GM23338 (cell line): ENCODE data around the gene UBN1. TPM values are rescaled to one million over a fixed set of nuclear protein-coding genes. Genes with fewer than 3 reads are reported as not detected.

Experiments
- ATAC-seq: fragments of 200-7000 bp; cut with Tn5 transposase; 3 replicates; pipeline ENCODE4 v1.9.1; 2020
- DNase-seq: peaks from one replicate; pipeline ENCODE4 v3.0.0-alpha.2; 2015; ENCODE audit warnings: low spot score
- H2AFZ ChIP-seq: fragments of 200-600 bp; sonication (generic); 2 replicates; pipeline ENCODE4 v1.8.0; 2016; ENCODE audit warnings: antibody characterized with exemption, mild to moderate bottlenecking, moderate library complexity
- H3F3A ChIP-seq: fragments of 200-600 bp; sonication (generic); replicated peaks from 2 replicates; pipeline ENCODE4 v1.8.0; 2017; ENCODE audit warnings: antibody characterized with exemption, mixed run types, low read depth
- H3K27ac ChIP-seq: fragments of 200-600 bp; sonication (generic); 2 replicates; pipeline ENCODE4 v1.6.1; 2016; ENCODE audit warnings: low read depth
- H3K27me3 ChIP-seq: fragments of 200-600 bp; sonication (generic); 2 replicates; pipeline ENCODE4 v1.8.0; 2016; ENCODE audit warnings: mild to moderate bottlenecking, mixed run types, moderate library complexity; ENCODE audit not compliant: insufficient read depth
- H3K36me3 ChIP-seq: fragments of 200-600 bp; sonication (generic); 2 replicates; pipeline ENCODE4 v1.8.0; 2016; ENCODE audit warnings: mild to moderate bottlenecking; ENCODE audit not compliant: insufficient read depth
- H3K4me1 ChIP-seq: fragments of 200-600 bp; sonication (generic); 2 replicates; pipeline ENCODE4 v1.8.0; 2016; ENCODE audit warnings: mild to moderate bottlenecking, moderate library complexity; ENCODE audit not compliant: insufficient read depth
- H3K4me2 ChIP-seq: fragments of 200-600 bp; sonication (generic); 2 replicates; pipeline ENCODE4 v1.7.1; 2017; ENCODE audit warnings: mixed run types
- H3K4me3 ChIP-seq: fragments of 200-600 bp; sonication (generic); 2 replicates; pipeline ENCODE4 v1.6.1; 2016; ENCODE audit warnings: mixed run types
- H3K79me2 ChIP-seq: fragments of 200-600 bp; sonication (generic); replicated peaks from 2 replicates; pipeline ENCODE4 v1.8.0; 2017; ENCODE audit warnings: mild to moderate bottlenecking; ENCODE audit not compliant: insufficient read depth
- H3K9me2 ChIP-seq: fragments of 200-600 bp; sonication (generic); 2 replicates; pipeline ENCODE4 v1.8.0; 2017; ENCODE audit not compliant: insufficient read depth
- H4K20me1 ChIP-seq: fragments of 200-600 bp; sonication (generic); replicated peaks from 2 replicates; pipeline ENCODE4 v1.8.0; 2017; ENCODE audit warnings: mild to moderate bottlenecking; ENCODE audit not compliant: insufficient read depth
- H3K27ac Mint-ChIP-seq: 2 replicates; pipeline ENCODE4 v1.8.0; 2020; ENCODE audit warnings: inconsistent platforms, mild to moderate bottlenecking, moderate library complexity, mixed read lengths
- H3K27me3 Mint-ChIP-seq: 3 replicates; pipeline ENCODE4 v1.8.0; 2022; ENCODE audit warnings: low read depth, mild to moderate bottlenecking, moderate library complexity, mixed read lengths, inconsistent platforms; ENCODE audit not compliant: insufficient read depth, poor library complexity
- H3K36me3 Mint-ChIP-seq: 3 replicates; pipeline ENCODE4 v1.8.0; 2021; ENCODE audit warnings: low read depth, mild to moderate bottlenecking, inconsistent platforms, moderate library complexity, mixed read lengths
- H3K4me1 Mint-ChIP-seq: 3 replicates; pipeline ENCODE4 v1.8.0; 2020; ENCODE audit warnings: mild to moderate bottlenecking, inconsistent platforms, mixed read lengths
- H3K4me3 Mint-ChIP-seq: 3 replicates; pipeline ENCODE4 v1.8.0; 2021; ENCODE audit warnings: moderate library complexity, mild to moderate bottlenecking, inconsistent platforms, mixed read lengths
- H3K9me3 Mint-ChIP-seq: 3 replicates; pipeline ENCODE4 v1.8.0; 2020; ENCODE audit warnings: moderate library complexity, mild to moderate bottlenecking, inconsistent platforms, mixed read lengths
- CREB1 ChIP-seq: fragments of 250-450 bp; sonication (Bioruptor Pico); IDR thresholded peaks from 2 replicates; pipeline ENCODE4 v1.5.0; 2020; ENCODE audit warnings: low read depth, mild to moderate bottlenecking, moderate library complexity
- CTCF ChIP-seq, 2 experiments: fragments of 200-600 bp in 1 of 2; sonication (generic) in 1 of 2; conservative IDR thresholded peaks; 2 replicates each; pipeline versions ENCODE4 v1.5.1 to v1.6.1; 2016 to 2017; ENCODE audit warnings: antibody characterized with exemption in 2 of 2, low read depth in 2 of 2, mild to moderate bottlenecking in 2 of 2, moderate library complexity in 1 of 2
- NANOG ChIP-seq: IDR thresholded peaks from 2 replicates; pipeline ENCODE4 v1.6.1; 2016; ENCODE audit warnings: antibody characterized with exemption, borderline replicate concordance
- ZNF462 ChIP-seq: fragments of 250-450 bp; sonication (Bioruptor Pico); IDR thresholded peaks from 2 replicates; pipeline ENCODE4 v1.5.0; 2020; ENCODE audit warnings: mild to moderate bottlenecking, moderate library complexity
- polyA plus RNA-seq: library from polyadenylated mRNA; unstranded; fragments of >200 nt; fragmentation: Nextera tagmentation; extraction: Ambion mirVana; gene quantifications from 2 replicates; pipeline ENCODE4 v1.2.1, GENCODE V29; 2016
- total RNA-seq: library from RNA; depleted of rRNA; stranded (reverse); fragments of >200 nt; shearing (Covaris generic); gene quantifications from 2 replicates; pipeline ENCODE4 v1.2.3, GENCODE V29; 2014

Gene UBN1
- total and polyA plus RNA-seq, 2 experiments from 2014 or later, result 18.3 to 46.8 TPM

GRCh38 chr16:4908854-4909401 is 61.6 kb downstream of the UBN1 start:
- ATAC-seq (no peak), DNase-seq (no peak)
- H3K27ac Mint-ChIP-seq, result no peak overlapping the region
- Histone ChIP-seq H4K20me1 (no peaks in the 10 kb centered on the region; the same call in 1 of the 2 replicates), H3F3A (0 out of 2 replicates have a peak, but pooled peaks cover 7% of the 10 kb centered on the region), H3K36me3 (no peaks in the 10 kb centered on the region), H3K4me3 (no peak overlapping the region), H3K9me2 (no peaks in the 10 kb centered on the region), H3K79me2 (no peaks in the 10 kb centered on the region), H3K4me1 (no peaks in the 10 kb centered on the region), H3K4me2 (no peak overlapping the region), H3K27ac (no peak overlapping the region), H3K27me3 (no peaks in the 10 kb centered on the region), H2AFZ (no peak overlapping the region)
- H3K4me3 Mint-ChIP-seq, result no peak overlapping the region
- peaks cover 2% of the 10 kb centered on the region for H3K27me3 Mint-ChIP-seq
- H3K4me1 Mint-ChIP-seq, result no peaks in the 10 kb centered on the region; the same call in 2 of the 3 replicates
- no peak for TF ChIP-seq ZNF462
- TF ChIP-seq NANOG, result no peak
- no peaks in the 10 kb centered on the region for H3K9me3 Mint-ChIP-seq
- H3K36me3 Mint-ChIP-seq, result no peaks in the 10 kb centered on the region

GRCh38 chr16:4909825-4910224 is 62.5 kb downstream of the UBN1 start:
- H4K20me1 ChIP-seq, result no peaks in the 10 kb centered on the region; the same call in 1 of the 2 replicates
- H3F3A ChIP-seq, result 0 out of 2 replicates have a peak, but pooled peaks cover 7% of the 10 kb centered on the region
- Mint-ChIP-seq H3K4me3 (no peak overlapping the region), H3K9me3 (no peaks in the 10 kb centered on the region), H3K36me3 (no peaks in the 10 kb centered on the region), H3K4me1 (no peaks in the 10 kb centered on the region; the same call in 2 of the 3 replicates), H3K27me3 (peaks cover 2% of the 10 kb centered on the region), H3K27ac (no peak overlapping the region)
- no peak overlapping the region for H3K27ac ChIP-seq
- no peaks in the 10 kb centered on the region for H3K36me3 ChIP-seq
- H3K4me3 ChIP-seq, result no peak overlapping the region
- no peak overlapping the region for H3K4me2 ChIP-seq
- no peaks in the 10 kb centered on the region for H3K27me3 ChIP-seq
- no peak overlapping the region for H2AFZ ChIP-seq
- H3K4me1 ChIP-seq, result no peaks in the 10 kb centered on the region
- no peaks in the 10 kb centered on the region for H3K9me2 ChIP-seq
- ATAC-seq (no peak), DNase-seq (no peak)
- no peaks in the 10 kb centered on the region for H3K79me2 ChIP-seq
- TF ChIP-seq CREB1 (CRISPR knock-in tag), result no peak
- TF ChIP-seq CTCF (conservative IDR thresholded peaks at IDR 0.05; ENCODE audit: low read depth in 2 of 2), result peak in 1 of 2 experiments; percentile 18; a peak in 1 of 4 replicates
